GM21786 (cell line): ENCODE results near the gene CCKAR.
"Not testable (repeated sequence)": the region's sequence is repeated elsewhere in the genome, so short reads cannot be mapped to it uniquely, and the experiment has no call there.

Experiments used
- ATAC-seq: cut with Tn5 transposase; IDR thresholded peaks from one replicate; pipeline ENCODE4 v1.9.1; 2021; ENCODE audit not compliant: unreplicated experiment

The CCKAR gene, protein sequence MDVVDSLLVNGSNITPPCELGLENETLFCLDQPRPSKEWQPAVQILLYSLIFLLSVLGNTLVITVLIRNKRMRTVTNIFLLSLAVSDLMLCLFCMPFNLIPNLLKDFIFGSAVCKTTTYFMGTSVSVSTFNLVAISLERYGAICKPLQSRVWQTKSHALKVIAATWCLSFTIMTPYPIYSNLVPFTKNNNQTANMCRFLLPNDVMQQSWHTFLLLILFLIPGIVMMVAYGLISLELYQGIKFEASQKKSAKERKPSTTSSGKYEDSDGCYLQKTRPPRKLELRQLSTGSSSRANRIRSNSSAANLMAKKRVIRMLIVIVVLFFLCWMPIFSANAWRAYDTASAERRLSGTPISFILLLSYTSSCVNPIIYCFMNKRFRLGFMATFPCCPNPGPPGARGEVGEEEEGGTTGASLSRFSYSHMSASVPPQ

DNA sequence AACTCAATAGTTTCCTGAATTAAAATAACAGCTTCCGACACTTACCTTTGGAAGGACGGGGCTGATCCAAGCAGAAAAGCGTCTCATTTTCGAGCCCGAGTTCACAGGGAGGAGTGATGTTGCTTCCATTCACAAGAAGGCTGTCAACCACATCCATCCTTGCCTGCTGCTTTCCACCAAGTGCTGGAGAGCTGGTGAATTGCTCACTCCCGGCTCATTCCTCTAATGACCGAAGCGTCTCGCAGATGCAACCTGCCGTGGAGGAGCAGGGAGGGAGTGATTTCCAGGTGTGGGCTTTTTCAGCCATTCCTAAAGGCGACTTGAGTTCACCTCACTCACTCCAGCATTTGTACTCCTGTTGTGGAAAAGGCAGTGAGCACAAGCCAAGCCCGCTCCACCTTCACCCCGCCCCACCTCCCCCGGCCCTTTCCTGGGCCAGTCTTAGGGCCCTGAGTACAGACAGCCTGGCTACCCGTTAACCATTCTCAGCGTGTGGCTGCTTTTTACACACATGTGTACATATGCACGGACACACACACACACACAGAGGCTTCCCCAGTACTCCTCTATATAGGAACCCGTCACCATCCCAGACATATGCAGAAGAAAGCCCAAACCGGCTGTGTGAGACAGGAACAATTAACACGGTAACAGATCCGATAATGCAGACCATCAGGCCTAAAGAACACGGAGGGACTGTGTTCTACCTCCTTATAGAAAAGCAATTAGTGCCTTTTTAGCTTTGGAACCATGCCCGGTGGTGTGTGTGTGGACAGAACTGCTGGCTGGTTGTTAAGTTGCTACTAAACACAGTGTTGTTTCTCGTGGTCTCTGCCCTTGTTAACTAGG, at the start of gene CCKAR:
Gene CCKAR (minus strand): TSS at position 374 of the 849 bp plus-strand sequence. CDS start 217 bp downstream, at position 157.
- ATAC-seq: no peak

DNA sequence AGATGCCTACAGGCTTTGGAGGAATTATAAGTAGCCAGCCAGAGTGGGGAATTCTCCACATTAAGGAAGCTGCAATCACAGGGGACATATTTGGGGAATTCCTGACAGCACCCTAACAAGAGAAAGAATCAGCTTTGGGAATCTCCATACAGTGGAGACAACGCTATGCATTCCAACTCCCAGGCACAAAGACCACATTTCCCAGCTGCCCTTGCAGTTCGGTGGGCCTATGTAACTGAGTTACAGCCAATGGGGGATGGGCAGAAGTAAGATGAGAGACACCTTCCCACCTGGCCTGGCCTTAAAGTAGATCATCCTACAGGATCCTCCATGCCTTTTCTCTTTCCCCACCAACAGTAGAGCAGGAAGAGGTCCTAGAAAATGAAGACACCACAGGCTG, 43.4 kb upstream of the CCKAR start:
- ATAC-seq: no peak

DNA sequence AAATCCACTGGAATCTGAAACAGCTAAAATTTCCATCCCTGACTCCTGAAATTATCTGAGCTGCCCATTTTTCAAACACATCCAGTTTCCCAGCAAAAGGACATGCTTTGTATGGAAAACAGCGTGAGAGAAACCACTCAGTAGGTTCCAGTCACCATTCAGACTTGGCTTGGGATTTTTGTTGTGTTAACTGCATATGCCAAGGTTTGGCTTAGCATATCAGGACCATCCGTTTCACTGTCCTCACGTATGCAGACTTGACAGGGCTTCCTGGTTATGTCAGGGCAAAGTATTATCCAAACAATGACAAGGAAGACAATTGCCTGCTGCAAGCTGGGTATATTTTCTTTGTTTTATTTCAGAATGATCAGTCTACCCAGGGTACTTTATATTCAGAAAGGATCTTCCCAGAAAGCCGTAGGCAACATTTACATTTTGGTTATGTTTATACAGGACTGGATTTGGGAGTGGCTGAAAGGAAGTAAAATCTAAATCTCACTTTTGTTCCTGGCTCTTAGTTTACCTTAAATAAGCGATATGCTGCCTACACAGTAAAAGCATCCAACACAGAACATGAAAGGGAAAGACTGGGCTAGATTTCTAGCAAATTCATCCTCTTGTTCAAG, 41.3 kb upstream of the CCKAR start:
- ATAC-seq: no peak

DNA sequence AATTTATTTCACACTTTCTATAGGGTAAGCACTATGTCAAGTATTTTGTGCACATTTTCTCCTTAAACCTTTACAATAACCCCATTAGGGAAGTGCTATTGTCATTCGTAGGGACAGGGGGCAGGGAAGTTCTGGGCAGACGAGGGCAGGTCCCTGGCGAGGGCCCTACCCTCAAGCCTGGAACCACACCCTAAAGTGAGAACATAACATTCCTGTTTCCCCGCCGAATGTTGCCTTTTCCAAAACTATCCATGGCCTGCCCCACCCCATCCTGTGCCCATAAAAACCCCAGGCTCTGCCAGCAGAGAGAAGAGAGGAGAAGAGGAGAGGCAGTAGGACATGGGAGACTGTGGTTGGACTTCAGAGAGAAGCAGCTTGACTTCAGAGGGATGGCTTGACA, 39.8 kb upstream of the CCKAR start:
- ATAC-seq: no peak

DNA sequence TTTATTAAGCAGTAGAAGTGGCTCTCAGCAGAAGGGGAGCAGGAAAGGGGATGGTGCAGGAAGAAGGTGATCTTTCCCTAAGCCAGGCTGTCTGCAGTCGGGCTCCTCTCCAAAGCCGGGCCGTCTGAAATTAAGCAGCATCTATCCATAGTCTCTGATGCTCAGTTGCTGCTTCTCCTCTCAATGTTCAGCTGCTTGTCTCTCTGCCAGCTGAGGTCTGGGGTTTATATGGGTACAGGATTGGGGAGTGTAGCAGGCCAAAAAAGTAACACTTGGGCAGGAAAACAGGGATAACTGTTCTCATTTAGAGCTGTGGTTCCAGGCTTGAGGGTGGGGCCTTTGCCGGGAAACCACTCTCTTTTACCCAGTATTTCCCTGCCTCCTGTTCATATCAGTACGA, 39.2 kb upstream of the CCKAR start:
- ATAC-seq: no peak

DNA sequence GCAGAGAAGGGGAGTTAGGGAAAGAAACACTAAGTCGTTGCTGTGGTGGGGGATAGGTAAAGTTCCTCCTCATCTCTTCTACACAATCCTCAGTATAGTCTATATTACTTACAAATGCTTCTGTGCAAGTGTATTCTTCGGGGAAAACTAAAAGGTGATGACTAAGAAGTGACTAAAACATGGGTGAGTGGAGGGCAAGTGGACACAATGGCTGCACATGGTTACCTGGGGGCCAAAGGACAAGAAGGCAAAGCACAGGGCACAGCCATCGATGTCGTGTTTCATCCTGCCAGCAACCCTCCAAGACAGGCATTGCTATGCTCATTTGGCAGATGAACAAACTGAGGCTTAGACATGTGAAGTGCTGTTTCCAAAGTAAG, 35.5 kb upstream of the CCKAR start:
- no peak for ATAC-seq

DNA sequence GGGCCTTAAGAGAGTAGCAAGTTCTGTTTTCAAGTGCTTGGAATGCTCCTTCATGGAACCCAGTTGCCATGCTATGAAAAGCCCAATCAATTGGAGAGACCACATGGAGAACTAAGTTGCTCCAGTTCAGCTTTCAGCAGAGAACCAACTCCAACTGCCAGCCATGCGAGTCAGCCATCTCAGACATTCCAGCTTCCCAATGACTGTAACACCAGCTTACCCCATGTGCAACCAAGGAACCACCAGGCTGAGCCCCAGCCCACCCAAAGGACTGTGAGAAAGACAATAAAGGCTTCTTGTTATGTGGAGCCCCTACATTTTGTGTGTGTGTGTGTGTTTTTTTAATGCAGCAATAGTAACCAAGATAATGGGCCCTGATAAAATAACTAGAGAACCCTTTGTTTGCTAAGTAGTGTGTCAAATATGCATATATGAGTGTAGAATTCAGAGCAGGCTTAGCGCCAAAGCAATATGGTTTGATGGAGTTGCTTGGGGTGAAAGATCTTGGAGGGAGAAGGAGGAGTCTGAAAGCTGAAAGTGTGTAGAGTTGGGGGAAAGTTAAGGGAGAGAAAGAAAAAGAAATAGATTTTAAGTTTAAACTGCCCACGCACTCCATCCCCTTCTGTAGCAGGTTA, 35.0 kb upstream of the CCKAR start:
- ATAC-seq: no peak

DNA sequence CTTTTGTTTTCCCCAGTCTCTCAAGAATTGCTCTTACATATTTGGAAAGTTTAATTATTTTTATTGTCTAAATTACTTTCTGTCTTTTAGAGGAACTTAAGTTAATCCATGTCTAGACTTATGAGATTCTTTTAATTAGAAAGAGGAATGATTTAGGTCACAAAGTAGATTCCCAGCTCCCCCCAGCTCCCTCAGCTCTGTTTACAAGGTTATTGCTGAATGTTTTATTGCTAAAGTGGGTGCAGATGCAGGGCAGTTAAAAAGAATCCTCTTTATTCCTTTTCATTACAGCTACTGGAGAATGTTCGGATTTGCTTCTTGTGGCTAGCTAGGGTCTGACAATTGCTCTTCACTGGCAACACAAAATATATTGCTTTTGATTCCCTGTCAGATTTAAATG, 33.7 kb upstream of the CCKAR start:
- ATAC-seq: no peak

DNA sequence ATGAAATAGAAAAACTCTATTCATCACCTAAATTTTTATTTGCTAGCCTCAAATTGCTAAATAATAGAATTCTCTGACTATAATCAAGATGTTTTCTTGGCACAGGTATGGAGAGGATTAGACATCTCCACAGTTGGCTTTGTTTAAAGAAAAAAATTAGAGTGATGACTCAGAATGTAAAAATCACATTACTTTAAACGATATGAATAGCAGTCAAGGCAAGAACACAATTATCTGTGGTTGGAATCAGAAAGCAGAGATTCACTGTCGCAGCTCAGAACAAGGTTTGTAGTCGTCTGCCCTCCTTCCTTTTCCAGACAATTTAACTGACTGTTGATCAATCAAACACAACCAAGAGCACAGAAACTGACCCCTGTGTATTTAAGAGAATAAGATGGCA, 32.2 kb upstream of the CCKAR start:
- ATAC-seq: no peak

DNA sequence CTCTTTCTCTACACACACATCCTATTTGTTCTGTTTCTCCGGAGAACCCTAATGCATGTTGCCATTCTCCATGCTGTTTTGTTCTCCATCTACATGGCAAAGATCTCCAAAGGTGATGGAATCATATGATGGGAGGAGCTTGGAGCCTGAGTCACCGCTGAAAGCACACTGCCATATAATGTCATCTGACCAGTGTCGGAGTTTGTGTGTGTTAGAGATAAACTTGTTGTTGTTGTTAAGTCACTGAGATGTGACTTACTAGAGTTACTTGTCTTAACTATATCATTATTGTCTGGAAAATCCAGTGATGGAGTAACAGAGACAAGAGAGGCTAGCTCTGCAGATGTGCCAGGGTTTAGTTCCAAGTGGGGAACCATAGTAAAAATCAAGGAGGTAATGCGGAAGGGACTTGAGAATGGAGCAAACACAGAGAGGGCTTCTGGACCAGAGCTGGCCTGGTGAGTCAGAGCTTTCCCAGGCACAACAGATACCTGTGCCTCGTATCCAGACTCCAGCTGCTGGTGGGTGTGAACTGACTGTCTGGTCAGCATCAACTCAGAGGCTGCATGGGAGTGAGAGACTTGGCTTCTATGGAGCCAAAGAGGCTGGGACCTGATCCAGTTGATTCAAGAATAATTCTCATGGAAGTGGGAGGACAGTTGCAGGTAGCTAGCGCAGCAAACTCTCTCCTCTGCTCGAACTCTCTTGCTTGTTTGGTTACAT, 30.6 kb upstream of the CCKAR start:
- no peak for ATAC-seq

DNA sequence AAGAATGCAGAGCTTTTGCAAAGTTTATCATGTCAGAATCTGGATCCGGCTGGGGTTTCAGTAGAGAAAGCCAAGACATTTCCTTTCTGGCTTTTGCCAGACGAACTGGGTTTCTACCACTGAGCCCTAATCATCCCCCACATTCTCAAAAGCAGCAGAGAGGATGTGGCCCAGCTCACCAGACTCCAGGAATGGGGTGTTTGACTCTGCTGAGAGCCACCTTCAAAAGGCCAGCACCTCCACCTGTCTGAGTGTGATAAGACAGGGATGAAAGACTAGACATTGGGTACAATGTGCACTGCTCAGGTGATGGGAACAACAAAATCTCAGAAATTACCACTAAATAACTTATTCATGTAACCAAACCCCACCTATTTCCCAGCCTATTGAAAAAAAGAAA, 25.7 kb upstream of the CCKAR start:
- ATAC-seq: no peak

DNA sequence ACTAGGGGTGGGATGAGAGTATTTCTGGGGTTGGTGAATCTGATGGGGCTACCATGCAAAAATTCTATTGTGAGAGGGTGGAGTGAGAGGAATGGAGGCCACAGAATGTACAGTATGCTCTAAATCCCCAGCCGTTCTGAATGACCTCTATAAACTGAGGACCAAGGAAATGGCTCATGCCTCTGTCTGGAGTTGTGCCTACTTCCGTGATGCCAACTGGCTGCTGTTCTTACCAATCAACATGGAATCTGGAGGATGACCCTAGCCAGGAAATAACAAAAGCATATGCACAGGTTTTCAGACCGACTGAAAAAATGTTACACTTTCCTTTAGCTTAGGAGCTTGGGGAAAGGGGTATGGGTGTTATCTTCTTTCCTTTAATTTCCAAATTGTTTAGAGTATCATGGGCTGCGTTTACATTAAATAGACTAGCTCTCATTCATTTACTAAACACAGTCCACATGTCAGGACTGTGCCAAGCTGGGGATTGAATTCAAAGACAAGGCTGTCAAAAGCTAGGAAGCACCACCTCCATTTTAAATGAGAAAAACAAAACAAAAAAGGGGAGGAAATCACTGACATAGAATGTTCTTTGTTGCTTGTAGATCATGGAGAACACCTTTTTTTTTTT, 20.2 kb upstream of the CCKAR start:
- ATAC-seq: no peak

DNA sequence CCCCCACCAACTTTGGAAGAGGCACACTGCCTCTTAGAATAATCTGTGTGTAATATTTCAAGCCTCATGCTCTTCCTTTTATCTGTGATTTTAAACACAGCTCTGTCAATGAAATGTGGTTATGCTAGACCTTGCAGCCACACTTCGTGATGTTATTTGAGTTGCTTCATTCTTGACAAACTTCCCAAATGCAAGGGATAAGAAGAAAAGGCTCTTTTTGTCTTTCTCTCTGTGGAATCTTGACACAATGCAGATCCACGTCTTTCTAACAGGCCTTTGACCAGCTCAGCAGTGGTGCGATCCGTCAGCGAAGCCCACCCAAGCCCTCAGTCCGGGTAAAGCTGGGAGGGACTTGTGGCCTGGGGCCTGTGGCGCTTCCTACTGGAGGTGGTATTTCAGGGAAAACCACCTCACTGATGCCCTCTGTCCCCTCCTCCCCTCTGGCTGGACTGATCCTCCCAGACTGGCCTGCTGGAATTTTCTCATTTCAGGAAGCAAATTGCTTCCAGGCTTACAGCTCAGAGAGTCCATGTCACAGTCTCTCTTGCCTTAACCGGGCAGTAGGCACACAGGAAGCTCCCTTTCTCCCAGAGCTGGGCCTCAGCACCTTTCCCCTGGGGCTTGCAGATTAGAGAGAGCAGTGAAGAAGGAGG, 19.5 kb upstream of the CCKAR start:
- no peak for ATAC-seq

DNA sequence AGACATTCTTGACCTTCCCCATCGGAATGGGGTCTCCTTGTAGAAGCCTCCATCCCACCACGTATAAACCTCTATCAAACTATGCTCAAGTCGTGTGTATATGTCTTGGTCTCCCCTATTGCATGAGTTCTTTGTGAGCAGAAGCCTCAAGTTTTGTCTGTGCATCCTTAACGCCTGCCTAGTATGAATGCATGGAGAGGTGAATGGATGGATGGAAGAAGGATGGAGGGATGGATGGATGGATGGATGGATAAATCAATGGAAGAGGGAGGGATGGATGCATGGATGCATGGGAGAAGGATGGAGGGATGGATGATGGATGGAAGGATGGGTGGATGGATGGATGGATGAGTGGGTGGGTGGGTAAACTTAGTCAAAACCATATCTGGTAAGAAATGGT, 17.0 kb upstream of the CCKAR start:
- ATAC-seq: no peak

DNA sequence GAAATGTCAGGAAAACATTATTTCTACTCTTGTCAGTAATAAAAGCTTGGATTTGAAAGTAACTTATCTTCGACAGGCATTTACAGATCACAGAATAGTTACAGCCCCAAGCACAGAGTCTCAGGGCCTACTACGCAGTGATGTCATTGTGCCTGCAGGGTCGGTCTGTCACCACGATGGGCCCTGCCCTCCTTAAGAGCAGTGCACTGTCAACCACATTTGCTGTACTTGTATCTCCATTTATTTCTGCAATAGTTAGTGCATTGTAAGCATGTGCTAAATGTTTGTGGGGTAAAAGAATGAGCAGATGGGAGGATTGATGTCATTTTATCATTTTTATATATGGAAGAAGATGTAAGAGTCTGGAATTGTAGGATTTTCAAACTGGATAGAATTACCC, 13.6 kb upstream of the CCKAR start:
- ATAC-seq: no peak

DNA sequence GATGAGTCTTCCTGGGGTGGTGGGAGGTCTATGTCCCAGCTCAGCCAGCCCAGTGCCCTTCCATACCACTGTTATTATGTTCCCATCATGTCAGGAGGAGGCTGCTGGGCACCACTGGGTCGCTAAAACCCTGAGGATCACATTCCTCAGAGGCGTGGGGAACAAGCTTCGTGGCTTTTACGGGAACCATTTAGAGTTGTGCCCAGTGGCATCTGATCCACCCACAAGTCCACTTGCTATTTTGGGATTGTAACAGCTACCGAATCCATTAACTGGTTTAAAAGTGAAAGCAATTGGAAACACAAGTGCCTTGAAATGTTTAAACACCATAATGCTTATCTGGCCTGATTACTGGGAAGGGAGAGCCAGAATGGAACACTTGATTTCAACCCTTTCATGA, 13.1 kb upstream of the CCKAR start:
- ATAC-seq: no peak

DNA sequence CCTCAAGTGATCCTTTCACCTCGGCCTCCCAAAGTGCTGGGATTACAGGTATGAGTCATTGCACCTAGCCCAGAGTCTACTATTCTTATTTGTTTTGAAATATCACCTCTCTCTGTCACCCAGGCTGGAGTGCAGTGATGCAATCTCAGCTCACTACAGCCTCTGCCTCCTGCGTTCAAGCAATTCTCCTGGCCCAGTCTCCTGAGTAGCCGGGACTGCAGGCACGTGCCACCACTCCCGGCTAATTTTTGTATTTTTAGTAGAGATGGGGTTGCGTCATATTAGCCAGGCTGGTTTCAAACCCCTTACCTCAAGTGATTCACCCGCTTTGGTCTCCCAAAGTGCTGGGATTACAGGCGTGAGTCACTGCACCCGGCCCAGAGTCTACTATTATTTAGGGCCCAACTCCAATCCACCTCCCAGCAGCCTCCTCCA, 10.3 kb upstream of the CCKAR start:
- ATAC-seq: not testable (repeated sequence)

DNA sequence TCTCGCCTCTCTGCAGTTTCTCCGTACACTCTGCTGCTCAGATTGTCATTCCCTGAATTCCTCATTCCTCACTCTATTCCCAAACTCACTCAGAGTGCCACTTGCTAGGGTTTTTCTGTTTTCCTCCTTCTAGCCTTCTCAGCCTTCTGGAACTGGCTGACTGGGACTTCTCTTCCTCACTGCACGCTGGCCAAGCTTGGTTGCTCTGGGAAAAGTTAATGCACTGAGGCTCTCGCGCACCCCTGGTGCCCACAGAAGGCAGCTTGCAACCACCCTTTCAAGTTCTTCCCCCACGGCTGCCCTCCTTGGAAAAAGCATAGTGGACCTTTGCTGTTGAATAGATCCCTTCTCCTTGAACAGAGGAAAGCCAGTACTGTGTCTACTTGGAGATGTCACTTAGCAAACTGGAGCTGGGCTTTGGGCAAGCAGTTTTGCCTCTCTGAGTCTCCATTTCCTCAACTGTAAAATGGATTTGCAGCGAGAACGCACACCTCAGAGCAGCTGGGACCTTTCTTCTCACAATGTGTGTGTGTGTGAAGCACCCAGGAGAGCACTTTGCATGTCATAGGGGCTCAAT, 6.0 kb upstream of the CCKAR start:
- no peak for ATAC-seq

DNA sequence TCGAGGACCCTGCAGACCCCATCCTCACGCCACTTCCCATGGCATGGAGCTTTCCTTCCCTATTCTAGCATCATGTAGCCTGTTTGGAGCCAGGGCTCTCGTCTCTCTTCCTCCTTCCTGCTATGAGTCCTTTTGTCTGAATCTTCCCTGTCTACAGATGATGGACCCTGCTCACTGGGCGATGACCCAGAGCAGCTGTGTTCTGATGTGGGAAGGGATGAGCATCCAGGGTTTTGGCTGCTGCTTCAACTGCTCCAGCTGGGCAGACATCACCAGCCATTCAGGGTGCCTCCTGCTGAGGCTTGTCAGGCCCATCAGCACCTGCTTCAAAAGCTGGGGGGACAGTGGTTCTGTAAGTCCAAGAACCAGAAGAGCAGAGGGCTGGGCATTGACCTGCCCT, 3.2 kb upstream of the CCKAR start:
- no peak for ATAC-seq
